Neural progenitor cell (in vitro differentiated cells): ENCODE measurements around the gene QSOX1.

Experiments
- EZH2 ChIP-seq: fragments of 200-600 bp; sonication (generic); IDR thresholded peaks from 2 replicates; pipeline ENCODE4 v1.6.1; 2017; ENCODE audit warnings: antibody characterized with exemption, mild to moderate bottlenecking, moderate library complexity
- EZH2phosphoT487 ChIP-seq: fragments of 200-600 bp; sonication (generic); IDR thresholded peaks from 2 replicates; pipeline ENCODE4 v1.6.1; 2017; ENCODE audit warnings: antibody characterized with exemption
- TF ChIP-seq, protein P1 (sequence below): fragments of 200-600 bp; sonication (generic); IDR thresholded peaks from 2 replicates; pipeline ENCODE4 v1.5.1; 2017; ENCODE audit warnings: antibody characterized with exemption, mild to moderate bottlenecking

DNA sequence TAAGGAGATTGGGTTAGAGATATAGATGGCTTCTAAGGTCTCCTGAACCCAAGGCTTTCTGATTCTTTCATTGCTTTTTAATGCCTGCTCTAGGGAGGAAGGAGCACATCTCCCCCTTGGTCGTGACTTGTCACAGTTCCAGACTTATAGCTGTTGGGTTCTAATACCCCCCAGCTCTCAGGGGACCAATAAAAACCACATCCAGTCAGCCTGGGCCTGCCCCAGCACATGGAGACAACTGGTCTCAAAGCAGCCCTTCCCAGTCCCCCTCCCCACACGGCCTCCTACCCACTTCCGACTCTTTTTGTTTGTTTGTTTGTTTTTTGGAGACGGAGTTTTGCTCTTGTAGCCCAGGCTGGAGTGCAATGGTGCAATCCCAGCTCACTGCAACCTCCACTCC, 23.3 kb downstream of the QSOX1 start:
- no peak for TF ChIP-seq EZH2
- TF ChIP-seq, protein P1, sequence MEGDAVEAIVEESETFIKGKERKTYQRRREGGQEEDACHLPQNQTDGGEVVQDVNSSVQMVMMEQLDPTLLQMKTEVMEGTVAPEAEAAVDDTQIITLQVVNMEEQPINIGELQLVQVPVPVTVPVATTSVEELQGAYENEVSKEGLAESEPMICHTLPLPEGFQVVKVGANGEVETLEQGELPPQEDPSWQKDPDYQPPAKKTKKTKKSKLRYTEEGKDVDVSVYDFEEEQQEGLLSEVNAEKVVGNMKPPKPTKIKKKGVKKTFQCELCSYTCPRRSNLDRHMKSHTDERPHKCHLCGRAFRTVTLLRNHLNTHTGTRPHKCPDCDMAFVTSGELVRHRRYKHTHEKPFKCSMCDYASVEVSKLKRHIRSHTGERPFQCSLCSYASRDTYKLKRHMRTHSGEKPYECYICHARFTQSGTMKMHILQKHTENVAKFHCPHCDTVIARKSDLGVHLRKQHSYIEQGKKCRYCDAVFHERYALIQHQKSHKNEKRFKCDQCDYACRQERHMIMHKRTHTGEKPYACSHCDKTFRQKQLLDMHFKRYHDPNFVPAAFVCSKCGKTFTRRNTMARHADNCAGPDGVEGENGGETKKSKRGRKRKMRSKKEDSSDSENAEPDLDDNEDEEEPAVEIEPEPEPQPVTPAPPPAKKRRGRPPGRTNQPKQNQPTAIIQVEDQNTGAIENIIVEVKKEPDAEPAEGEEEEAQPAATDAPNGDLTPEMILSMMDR: no peak
- no peak for TF ChIP-seq EZH2phosphoT487
